Activated CD8-positive, alpha-beta memory T cell treated with anti-CD3 and anti-CD28 coated beads for 48 hours (primary cell): ENCODE results near the gene SP8.

Experiments
- DNase-seq, 3 experiments: peaks; one replicate each; pipeline ENCODE4 v3.0.0-alpha.2; 2020; ENCODE audit warnings: low read depth in 2 of 3, low spot score in 2 of 3

The SP8 gene

GRCh38 chr7:20776214-20776911, 10.3 kb downstream of the SP8 start:
- DNase-seq = no peak

- DNase-seq = no peak
Observed at GRCh38 chr7:20754001-20754400, 32.7 kb downstream of the SP8 start.

GRCh38 chr7:20749906-20750305, 36.8 kb downstream of the SP8 start:
- DNase-seq = no peak

GRCh38 chr7:20748853-20749252, 37.8 kb downstream of the SP8 start:
- DNase-seq = no peak

GRCh38 chr7:20747001-20747400, 39.7 kb downstream of the SP8 start:
- DNase-seq = no peak

GRCh38 chr7:20745702-20746101, 41.0 kb downstream of the SP8 start:
- DNase-seq = no peak

GRCh38 chr7:20744954-20745446, 41.7 kb downstream of the SP8 start:
- DNase-seq = no peak

GRCh38 chr7:20742913-20743312, 43.8 kb downstream of the SP8 start:
- DNase-seq = no peak

- no peak for DNase-seq
Observed at GRCh38 chr7:20741801-20742200, 44.9 kb downstream of the SP8 start.

- DNase-seq = no peak
Observed at GRCh38 chr7:20738518-20739481, 47.9 kb downstream of the SP8 start.

GRCh38 chr7:20737840-20738448, 48.7 kb downstream of the SP8 start:
- DNase-seq = no peak

GRCh38 chr7:20735346-20736065, 51.2 kb downstream of the SP8 start:
- DNase-seq = no peak
